ENCODE measurements around the gene OR2V1.
"Not testable (repeated sequence)": the region's sequence is repeated elsewhere in the genome, so short reads cannot be mapped to it uniquely, and the experiment has no call there.

Gene OR2V1

DNA sequence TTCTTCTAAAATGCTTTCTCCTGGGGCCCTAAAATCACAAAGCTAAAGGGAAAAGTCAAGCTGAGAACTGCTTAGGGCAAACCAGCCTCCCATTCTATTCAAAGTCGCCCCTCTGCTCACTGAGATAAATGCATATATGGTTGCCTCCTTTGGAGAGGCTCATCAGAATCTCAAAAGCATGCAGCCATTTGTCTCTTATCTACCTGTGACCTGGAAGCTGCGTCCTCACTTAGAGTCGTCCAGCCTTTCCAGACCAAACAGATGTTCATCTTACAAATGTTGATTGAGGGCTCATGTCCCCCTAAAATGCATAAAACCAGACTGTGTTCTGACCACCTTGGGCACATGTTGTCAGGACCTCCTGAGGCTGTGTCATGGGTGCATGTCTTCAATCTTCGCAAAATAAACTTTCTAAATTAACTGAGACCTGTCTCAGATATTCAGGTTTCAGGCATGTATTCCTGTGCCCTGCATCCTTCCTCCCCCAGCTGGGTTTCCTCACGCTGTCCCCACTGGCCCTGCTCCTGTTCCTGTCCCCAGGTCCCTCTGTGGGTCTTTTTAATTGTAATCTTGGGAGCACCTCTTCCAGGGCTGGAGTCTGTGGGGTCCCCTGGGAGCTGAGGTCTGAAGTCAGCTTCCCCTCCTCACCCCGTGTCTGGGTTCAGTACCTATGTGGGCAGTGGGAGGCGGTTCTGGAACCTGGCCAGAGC lies 16.1 kb upstream of the OR2V1 start, which contains the start of gene OR2V2:
OR2V2 (plus strand) TSS at position 660 of the 710 bp plus-strand sequence. CDS start 7,357 bp downstream, outside the sequence.
- peaks cover 74% of the 10 kb centered on the region for H3K27me3 Mint-ChIP-seq
- H3K9me3 Mint-ChIP-seq; H3K27ac Mint-ChIP-seq; H3K36me3 Mint-ChIP-seq (ENCODE audit: low read depth); DNase-seq; H3K4me3 Mint-ChIP-seq; H3K4me1 Mint-ChIP-seq (ENCODE audit: low read depth): not testable (repeated sequence)

GRCh38 chr5:181145133-181145532 lies 14.2 kb upstream of the OR2V1 start:
- Mint-ChIP-seq H3K27me3 (peaks cover 75% of the 10 kb centered on the region), H3K36me3 (ENCODE audit: low read depth) (no peaks in the 10 kb centered on the region), H3K9me3 (peaks cover 3% of the 10 kb centered on the region), H3K4me3 (no peak overlapping the region), H3K27ac (no peak overlapping the region), H3K4me1 (ENCODE audit: low read depth) (no peaks in the 10 kb centered on the region)
- DNase-seq = no peak

GRCh38 chr5:181142054-181142453 lies 11.1 kb upstream of the OR2V1 start:
- Mint-ChIP-seq H3K36me3 (ENCODE audit: low read depth) (no peaks in the 10 kb centered on the region), H3K4me1 (ENCODE audit: low read depth) (no peaks in the 10 kb centered on the region), H3K27ac (no peak overlapping the region), H3K27me3 (peaks cover 53% of the 10 kb centered on the region), H3K9me3 (peaks cover 13% of the 10 kb centered on the region), H3K4me3 (no peak overlapping the region)
- no peak for DNase-seq

- no peaks in the 10 kb centered on the region for H3K36me3 Mint-ChIP-seq (ENCODE audit: low read depth)
- peaks cover 47% of the 10 kb centered on the region for H3K27me3 Mint-ChIP-seq
- no peak overlapping the region for H3K27ac Mint-ChIP-seq
- DNase-seq = no peak
- no peak overlapping the region for H3K4me3 Mint-ChIP-seq
- H3K4me1 Mint-ChIP-seq (ENCODE audit: low read depth) = no peaks in the 10 kb centered on the region
- peaks cover 16% of the 10 kb centered on the region for H3K9me3 Mint-ChIP-seq
Measured at GRCh38 chr5:181140766-181141165, 9.8 kb upstream of the OR2V1 start.

DNA sequence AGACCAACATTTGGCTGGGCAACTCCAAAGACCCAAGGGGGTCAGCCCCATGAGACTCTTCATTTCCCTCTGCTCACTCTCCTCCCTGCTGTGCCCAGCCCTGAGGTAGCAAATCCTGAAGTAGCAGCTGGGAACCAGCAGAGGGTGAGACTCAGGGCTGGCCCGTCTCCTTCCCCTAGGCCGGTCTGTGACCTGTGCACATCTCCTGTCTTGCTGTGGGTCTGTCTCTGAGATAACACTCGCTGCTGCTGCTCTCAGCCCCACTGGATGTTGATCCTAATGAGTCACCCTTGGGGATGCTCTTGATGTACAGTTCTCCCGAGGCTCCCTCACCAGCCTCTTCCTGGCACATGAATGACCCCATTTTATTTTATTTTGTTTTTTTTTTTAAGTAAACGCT lies 7.3 kb upstream of the OR2V1 start:
- Mint-ChIP-seq H3K36me3 (ENCODE audit: low read depth) (no peaks in the 10 kb centered on the region), H3K27me3 (peaks cover 41% of the 10 kb centered on the region), H3K27ac (no peak overlapping the region), H3K4me3 (no peak overlapping the region), H3K4me1 (ENCODE audit: low read depth) (no peaks in the 10 kb centered on the region), H3K9me3 (peaks cover 16% of the 10 kb centered on the region)
- DNase-seq = no peak

GRCh38 chr5:181136361-181136955 lies 5.5 kb upstream of the OR2V1 start:
- no peaks in the 10 kb centered on the region for H3K36me3 Mint-ChIP-seq (ENCODE audit: low read depth)
- H3K4me3 Mint-ChIP-seq = no peak overlapping the region
- H3K27me3 Mint-ChIP-seq = peaks cover 41% of the 10 kb centered on the region
- H3K4me1 Mint-ChIP-seq (ENCODE audit: low read depth) = no peaks in the 10 kb centered on the region
- peaks cover 16% of the 10 kb centered on the region for H3K9me3 Mint-ChIP-seq
- H3K27ac Mint-ChIP-seq = no peak overlapping the region
- no peak for DNase-seq

DNA sequence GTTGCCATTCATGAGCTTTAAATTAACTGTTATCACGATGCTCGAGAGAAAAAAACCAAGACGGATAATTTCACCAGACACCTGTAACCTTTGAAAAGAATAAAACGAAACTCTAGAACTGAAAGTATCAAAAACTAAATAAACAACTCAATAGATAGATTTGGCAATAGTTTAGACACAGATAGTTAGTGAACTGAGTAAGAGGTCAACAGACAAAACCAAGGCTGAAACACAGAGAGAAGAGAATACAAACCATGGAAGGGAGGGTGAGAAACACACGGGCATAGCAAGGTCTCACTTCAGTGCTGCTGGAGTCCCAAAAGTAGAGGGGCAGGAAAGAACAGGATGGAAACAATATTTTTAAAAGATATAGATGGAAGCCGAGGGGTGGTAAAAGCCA lies 3.3 kb upstream of the OR2V1 start:
- Mint-ChIP-seq H3K27me3 (peaks cover 46% of the 10 kb centered on the region), H3K9me3 (peaks cover 10% of the 10 kb centered on the region), H3K4me3 (no peak overlapping the region)

GRCh38 chr5:181133610-181134231 lies 2.8 kb upstream of the OR2V1 start:
- Mint-ChIP-seq H3K9me3 (peaks cover 9% of the 10 kb centered on the region), H3K4me3 (no peak overlapping the region), H3K27ac (no peak overlapping the region), H3K27me3 (peaks cover 50% of the 10 kb centered on the region), H3K4me1 (ENCODE audit: low read depth) (no peaks in the 10 kb centered on the region), H3K36me3 (ENCODE audit: low read depth) (no peaks in the 10 kb centered on the region)
- DNase-seq = no peak

More for the DNA sequence above, 3.3 kb upstream of the OR2V1 start:
- Mint-ChIP-seq H3K36me3 (ENCODE audit: low read depth) (no peaks in the 10 kb centered on the region), H3K27ac (no peak overlapping the region), H3K4me1 (ENCODE audit: low read depth) (no peaks in the 10 kb centered on the region)
- no peak for DNase-seq

DNA sequence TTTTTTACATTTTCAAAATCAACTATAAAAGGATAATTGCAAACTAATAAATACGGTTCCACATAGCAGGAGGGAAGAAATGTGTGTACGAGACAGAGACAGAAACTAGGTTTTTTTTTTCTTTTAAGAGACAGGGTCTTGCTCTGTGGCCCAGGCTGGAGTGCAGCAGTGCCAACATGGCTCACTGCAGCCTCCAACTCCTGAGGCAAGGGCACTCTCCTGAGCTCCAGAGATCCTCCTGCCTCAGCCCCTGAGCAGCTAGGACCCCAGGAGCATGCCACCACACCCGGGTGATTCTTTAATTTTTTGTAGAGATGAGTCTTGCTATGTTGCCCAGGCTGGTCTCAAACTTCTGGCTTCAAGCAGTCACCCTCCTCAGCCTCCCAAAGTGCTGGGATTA lies 2.1 kb upstream of the OR2V1 start:
- Mint-ChIP-seq H3K36me3 (ENCODE audit: low read depth) (no peaks in the 10 kb centered on the region), H3K27ac (no peak overlapping the region), H3K4me1 (ENCODE audit: low read depth) (no peaks in the 10 kb centered on the region), H3K27me3 (peaks cover 56% of the 10 kb centered on the region), H3K4me3 (no peak overlapping the region), H3K9me3 (peaks cover 7% of the 10 kb centered on the region)
- DNase-seq = no peak

GRCh38 chr5:181131514-181131913 lies 545 bp upstream of the OR2V1 start:
- H3K4me3 Mint-ChIP-seq = no peak overlapping the region
- H3K4me1 Mint-ChIP-seq (ENCODE audit: low read depth) = no peaks in the 10 kb centered on the region
- no peak overlapping the region for H3K27ac Mint-ChIP-seq
- peaks cover 71% of the 10 kb centered on the region for H3K27me3 Mint-ChIP-seq
- no peaks in the 10 kb centered on the region for H3K9me3 Mint-ChIP-seq
- no peaks in the 10 kb centered on the region for H3K36me3 Mint-ChIP-seq (ENCODE audit: low read depth)
- DNase-seq = no peak

DNA sequence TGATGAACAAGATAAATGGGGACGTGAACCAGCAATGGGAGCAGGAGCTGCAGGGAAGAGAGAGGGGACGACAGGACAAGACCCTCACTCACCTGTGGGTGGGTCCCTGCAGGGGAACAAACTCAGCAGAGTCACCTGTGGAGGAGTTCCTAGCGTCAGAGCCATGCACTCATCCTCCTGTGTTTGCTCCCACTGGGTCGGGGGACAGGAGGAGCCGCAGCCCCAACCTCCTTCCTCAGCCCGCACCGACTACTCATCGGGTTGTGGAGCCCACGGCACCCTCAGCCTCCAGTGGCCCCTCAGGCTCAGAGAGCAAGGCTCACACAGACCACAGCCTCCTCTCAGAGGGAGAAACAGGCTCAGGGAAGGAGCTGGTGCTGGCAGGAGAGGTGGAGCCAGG lies 888 bp downstream of the OR2V1 start:
- not testable (repeated sequence) for H3K36me3 Mint-ChIP-seq (ENCODE audit: low read depth); DNase-seq; H3K9me3 Mint-ChIP-seq; H3K4me1 Mint-ChIP-seq (ENCODE audit: low read depth); H3K27ac Mint-ChIP-seq; H3K4me3 Mint-ChIP-seq
- peaks cover 77% of the 10 kb centered on the region for H3K27me3 Mint-ChIP-seq

DNA sequence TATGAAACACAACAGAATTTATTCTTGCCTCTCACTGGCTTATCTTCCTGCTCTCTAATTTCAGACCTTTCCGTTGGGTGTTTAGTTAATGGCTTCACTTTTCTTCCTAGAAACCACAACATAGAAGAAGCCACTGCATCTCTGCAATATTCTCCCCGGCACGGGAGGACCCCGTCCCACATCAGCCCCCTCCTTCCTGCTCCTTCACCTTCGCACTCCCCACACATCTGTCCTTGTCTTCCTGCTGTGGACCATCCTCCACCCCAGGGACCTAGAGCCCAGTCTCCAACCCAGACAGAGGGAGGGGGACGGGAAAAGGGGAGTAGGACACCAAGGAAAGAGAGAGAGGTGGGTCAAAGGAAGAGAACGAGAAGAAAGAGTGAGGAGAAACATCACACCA lies 1.4 kb downstream of the OR2V1 start:
- H3K36me3 Mint-ChIP-seq (ENCODE audit: low read depth) = no peaks in the 10 kb centered on the region
- no peak for DNase-seq
- H3K4me1 Mint-ChIP-seq (ENCODE audit: low read depth) = no peaks in the 10 kb centered on the region
- no peak overlapping the region for H3K27ac Mint-ChIP-seq
- H3K4me3 Mint-ChIP-seq = no peak overlapping the region
- peaks cover 82% of the 10 kb centered on the region for H3K27me3 Mint-ChIP-seq
- no peaks in the 10 kb centered on the region for H3K9me3 Mint-ChIP-seq

- Mint-ChIP-seq H3K36me3 (ENCODE audit: low read depth) (no peaks in the 10 kb centered on the region), H3K27me3 (peaks cover 82% of the 10 kb centered on the region), H3K4me3 (no peak overlapping the region), H3K27ac (no peak overlapping the region), H3K4me1 (ENCODE audit: low read depth) (no peaks in the 10 kb centered on the region), H3K9me3 (no peaks in the 10 kb centered on the region)
- no peak for DNase-seq
Measured at GRCh38 chr5:181127907-181128626, 2.9 kb downstream of the OR2V1 start.

DNA sequence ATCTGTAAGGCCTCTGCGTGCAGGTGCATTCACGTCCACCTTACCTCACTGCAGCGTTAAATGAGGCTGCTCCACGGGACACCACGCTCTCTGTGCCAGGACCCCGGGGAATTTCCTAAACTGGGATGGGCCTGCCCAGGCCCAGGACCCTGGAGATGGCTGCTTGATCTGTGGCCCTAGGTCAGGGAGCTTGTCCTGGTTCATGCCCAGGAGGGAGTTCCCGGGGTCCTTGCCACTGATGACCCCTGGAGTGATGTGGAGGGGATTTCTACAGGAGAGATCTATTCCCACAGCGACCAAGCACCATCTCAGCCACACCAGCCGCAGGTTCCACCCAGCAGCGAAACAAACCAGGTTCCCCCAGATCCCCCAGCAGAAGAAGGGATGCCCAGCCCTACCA lies 3.5 kb downstream of the OR2V1 start:
- DNase-seq = no peak
- peaks cover 82% of the 10 kb centered on the region for H3K27me3 Mint-ChIP-seq
- H3K36me3 Mint-ChIP-seq (ENCODE audit: low read depth) = no peaks in the 10 kb centered on the region
- no peak overlapping the region for H3K4me3 Mint-ChIP-seq
- no peak overlapping the region for H3K27ac Mint-ChIP-seq
- H3K9me3 Mint-ChIP-seq = no peaks in the 10 kb centered on the region
- H3K4me1 Mint-ChIP-seq (ENCODE audit: low read depth) = no peaks in the 10 kb centered on the region

DNA sequence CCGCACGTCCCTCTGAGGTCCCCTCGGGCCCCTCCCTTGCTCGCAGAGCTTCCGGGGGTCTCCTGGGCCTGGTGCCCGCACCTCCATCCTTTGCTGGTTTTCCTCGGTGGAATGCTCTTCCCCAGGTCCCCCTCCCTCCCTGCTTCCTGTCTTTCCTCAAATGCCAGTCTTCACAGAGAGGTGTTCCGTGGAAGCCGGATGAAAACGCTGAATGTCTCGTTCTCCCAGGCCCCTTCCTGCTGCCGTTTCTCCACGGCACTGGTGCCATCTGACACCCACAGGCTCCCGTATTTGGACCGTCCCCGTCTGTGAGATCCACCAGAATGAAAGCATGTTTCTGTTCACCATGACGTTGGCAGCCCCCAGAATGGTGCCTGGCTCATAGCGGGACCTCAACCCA lies 4.1 kb downstream of the OR2V1 start:
- H3K27ac Mint-ChIP-seq = no peak overlapping the region
- no peaks in the 10 kb centered on the region for H3K4me1 Mint-ChIP-seq (ENCODE audit: low read depth)
- H3K27me3 Mint-ChIP-seq = peaks cover 81% of the 10 kb centered on the region
- no peaks in the 10 kb centered on the region for H3K36me3 Mint-ChIP-seq (ENCODE audit: low read depth)
- no peaks in the 10 kb centered on the region for H3K9me3 Mint-ChIP-seq
- no peak for DNase-seq
- no peak overlapping the region for H3K4me3 Mint-ChIP-seq
